ENCODE data around the gene WDCP.

- TF ChIP-seq CTCF (IDR thresholded peaks at IDR 0.05; ENCODE audit: borderline replicate concordance, extremely low read depth, low read length, poor library complexity, severe bottlenecking) (no peak), EZH2 (IDR thresholded peaks at IDR 0.05; ENCODE audit: borderline replicate concordance, low read depth, low read length, severe bottlenecking) (no peak)
These were observed 28.9 kb downstream of the WDCP start for GRCh38 chr2:24018241-24018640.
